ENCODE results near the gene FBXW2.

GRCh38 chr9:120756531-120756930, 36.7 kb downstream of the FBXW2 start:
- TF ChIP-seq CTCF (conservative IDR thresholded peaks at IDR 0.05 in 1 of 2, IDR thresholded peaks at IDR 0.05 in 1 of 2; ENCODE audit: low read depth in 1 of 2, low read length in 2 of 2) = no peak
- no peak for TF ChIP-seq EZH2 (IDR thresholded peaks at IDR 0.05; ENCODE audit: low read length, missing control alignments)
